Purkinje cell (primary cell): ENCODE data around the gene GBA3. TPM values are rescaled to one million over a fixed set of nuclear protein-coding genes. Genes with fewer than 3 reads are reported as not detected.

Experiments
- polyA plus RNA-seq: library from polyadenylated mRNA; unstranded; fragments of >200 nt; fragmentation: Nextera tagmentation; gene quantifications from 2 replicates; pipeline ENCODE4 v1.2.1, GENCODE V29; 2014

Gene GBA3
- 3.5 TPM in 1 of 2 replicates, not detected in the other for polyA plus RNA-seq

DNA sequence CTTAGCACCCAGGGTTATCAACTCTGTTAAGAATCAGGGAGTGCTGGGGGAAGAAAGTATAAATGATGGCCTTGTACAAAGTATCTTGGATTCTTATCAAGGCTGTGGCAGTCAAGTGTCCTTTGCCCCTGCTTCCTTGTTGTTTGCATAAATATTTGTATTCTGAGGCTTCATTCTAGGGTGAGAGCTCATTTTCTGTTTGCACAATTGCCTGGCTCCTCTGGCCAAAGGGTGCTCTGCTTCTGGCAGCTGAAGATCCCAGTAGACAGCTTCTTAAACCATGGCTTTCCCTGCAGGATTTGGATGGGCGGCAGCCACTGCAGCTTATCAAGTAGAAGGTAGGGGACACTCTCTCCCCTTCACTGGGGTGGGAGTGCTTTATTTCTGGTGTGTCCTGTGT is at the start of gene GBA3:
Gene GBA3, plus strand, starts transcription at position 202 of the 400 bp plus-strand sequence.

Other genes with a start within 250 kb of the GBA3 start
- 4.1 and 7.2 TPM in 2 replicates for gene ADGRA3, start 176.9 kb upstream of the GBA3 start, polyA plus RNA-seq